Ecto neural progenitor cell (in vitro differentiated cells): Measurements from ENCODE around the gene TMEM51.

Source experiments
- DNase-seq: peaks from one replicate; pipeline ENCODE4 v3.0.0-alpha.2; 2018; ENCODE audit warnings: low spot score

TMEM51 gene

DNA sequence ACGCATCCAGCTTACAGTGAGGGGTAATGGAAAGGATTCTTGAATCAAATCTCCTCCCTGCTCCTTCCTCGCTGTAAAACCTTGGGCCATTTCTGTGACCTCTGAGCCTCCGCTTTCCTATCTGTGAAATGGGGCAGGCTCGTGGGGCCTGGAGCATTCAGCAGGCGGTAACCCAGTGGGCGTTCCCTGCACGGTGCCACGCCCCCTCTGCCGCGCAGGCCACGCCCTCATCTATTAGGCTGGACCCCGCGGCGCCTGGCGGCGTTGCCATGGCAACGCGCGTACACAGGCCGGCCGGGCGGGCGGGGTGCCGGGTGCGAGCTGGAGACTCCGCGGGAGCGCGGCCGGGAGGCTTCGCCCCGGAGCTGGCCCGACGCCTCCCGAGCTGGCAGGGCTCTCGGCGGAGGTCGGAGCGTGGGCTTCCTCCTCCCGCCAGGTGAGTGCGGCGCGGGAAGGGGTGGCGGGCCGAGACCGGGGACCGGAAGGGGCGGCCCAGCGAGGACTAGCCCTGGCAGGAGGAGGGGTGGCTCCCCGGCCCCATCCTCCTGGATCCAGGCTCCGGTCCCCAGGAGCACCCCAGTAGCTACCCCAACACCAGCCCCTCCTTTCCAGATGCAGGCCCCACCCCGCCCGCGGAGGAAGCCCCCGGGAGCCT, 93.5 kb downstream of the TMEM51 start, which contains the start of gene FHAD1:
Gene FHAD1 (plus strand): TSS at position 264 of the 655 bp plus-strand sequence. CDS start 4,562 bp downstream, outside the sequence.
- peak; percentile 91 for DNase-seq

DNA sequence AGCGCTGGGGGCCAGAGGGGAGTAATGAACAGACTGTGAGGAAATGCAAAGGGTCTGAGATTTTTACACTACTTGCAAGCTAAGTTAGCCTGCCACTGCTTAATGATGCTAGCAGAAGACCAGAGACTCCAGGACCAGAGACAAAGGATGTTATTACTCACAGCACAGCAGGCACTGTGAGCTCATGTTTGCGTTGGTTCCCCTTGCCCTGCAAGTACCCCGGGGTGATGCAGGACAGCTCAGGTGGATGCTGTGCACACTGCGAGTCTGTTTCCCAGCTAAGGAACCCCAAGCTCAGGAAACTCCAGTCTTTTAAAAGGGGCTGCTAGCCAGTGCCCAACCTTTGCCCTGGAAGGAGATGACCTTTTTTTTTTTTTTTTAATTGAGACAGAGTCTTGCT, 94.7 kb downstream of the TMEM51 start:
- no peak for DNase-seq

DNA sequence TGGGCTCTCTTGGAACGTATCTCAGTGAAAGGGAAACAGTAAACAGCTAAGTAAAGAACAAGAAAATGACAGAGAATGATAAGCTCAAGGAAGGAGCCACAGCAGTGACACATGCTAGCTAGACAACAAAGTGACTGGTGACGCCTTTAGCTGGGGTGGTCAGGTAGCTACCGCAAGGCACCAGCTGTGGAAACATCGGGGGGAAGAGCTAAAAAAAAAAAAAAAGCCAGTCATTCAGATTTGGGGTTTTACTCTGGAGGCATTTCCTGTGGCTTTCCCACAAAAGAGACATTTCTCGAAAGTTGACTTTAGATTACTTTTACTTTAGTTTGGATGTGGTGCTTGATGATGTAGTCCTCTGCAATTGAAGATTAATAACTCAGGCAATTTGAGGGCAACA, 95.5 kb downstream of the TMEM51 start:
- no peak for DNase-seq

GRCh38 chr1:15251857-15252835, 98.6 kb downstream of the TMEM51 start:
- DNase-seq = no peak

DNA sequence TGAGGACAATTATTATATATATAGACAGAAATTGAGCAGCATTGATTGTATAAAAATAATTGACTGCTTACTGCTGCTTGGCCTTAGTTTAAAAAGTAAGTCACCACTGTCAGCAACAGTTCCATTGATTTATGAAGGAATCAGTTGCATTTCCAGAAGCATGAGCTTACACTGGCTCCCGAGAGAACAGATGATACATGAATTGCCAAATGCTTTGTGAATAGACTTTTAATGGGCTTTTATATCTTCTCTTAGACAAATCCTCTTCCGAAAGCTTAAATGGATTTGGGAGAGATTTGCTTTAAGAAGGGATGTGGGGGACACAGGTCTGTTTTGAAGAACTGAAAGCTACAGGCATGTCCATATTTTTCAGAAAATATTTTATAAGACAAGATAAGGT, 101.0 kb downstream of the TMEM51 start:
- DNase-seq = no peak

GRCh38 chr1:15255582-15256149, 102.1 kb downstream of the TMEM51 start:
- DNase-seq = no peak

DNA sequence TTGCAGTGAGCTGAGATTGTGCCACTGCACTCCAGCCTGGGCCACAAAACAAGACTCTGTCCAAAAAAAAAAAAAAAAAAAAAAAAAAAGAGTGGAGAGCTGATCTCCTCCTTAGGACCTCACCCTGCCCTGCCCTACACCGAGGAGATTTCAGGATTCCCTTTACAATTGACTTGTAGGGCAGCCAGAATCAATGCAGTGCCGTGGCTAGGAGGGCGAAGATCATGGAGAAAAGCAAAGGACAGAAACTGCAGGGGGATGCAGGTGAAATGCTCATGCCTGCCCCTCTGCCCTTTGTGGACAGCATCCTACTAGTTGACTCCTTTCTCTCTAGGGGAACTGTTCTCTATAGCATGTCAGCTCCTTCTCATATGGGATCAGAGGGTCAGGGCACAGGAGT, 103.0 kb downstream of the TMEM51 start:
- no peak for DNase-seq

GRCh38 chr1:15257309-15257708, 103.8 kb downstream of the TMEM51 start:
- no peak for DNase-seq

DNA sequence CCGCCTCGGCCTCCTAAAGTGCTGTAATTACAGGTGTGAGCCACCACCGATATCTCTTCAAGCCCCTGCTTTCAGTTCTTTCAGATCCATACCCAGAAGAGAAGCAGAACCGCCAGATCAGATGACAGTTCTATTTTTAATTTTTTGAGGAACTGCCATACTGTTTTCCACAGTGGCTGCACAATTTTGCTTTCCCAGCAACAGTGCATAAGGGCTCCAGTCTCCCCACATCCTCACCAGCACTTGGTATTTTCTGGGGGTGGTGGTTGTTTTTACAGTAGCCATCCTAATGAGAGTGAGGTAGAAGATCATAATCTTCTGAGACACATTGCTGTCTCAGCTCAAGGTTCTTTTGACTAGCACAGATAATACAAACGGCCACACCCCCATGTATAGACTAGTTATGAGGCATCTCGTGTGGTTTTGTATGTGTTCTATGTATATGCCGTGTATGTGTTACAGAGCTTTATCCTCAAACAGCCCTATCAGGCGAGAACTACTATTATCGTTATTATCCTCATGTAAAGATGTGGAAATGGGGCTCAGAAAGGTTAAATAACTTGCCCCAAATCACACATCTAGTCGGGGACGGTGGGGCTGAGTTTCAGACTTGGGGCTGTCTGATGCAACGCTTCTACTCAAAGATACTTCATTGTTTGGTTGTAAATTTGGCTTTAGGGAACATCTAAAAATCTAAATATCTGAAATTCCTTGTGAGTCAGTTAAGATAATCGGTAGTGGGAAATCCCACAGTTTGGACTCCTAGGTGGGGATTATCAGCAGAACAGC, 105.5 kb downstream of the TMEM51 start:
- no peak for DNase-seq

- DNase-seq = no peak
These were observed 106.1 kb downstream of the TMEM51 start for GRCh38 chr1:15259622-15260007.

- DNase-seq = no peak
These were observed 107.0 kb downstream of the TMEM51 start for GRCh38 chr1:15260418-15261154.

GRCh38 chr1:15261155-15262002, 107.8 kb downstream of the TMEM51 start:
- no peak for DNase-seq

GRCh38 chr1:15262003-15262377, 108.4 kb downstream of the TMEM51 start:
- DNase-seq = no peak

GRCh38 chr1:15262706-15263105, 109.2 kb downstream of the TMEM51 start:
- no peak for DNase-seq

- no peak for DNase-seq
These were observed 111.2 kb downstream of the TMEM51 start for GRCh38 chr1:15264769-15265168.
